ENCODE results near the gene FANCE. TPM values are rescaled to one million over a fixed set of nuclear protein-coding genes. Genes with fewer than 3 reads are reported as not detected.

FANCE gene
- total RNA-seq, 1 donor from 2014 or later, result 9.0 TPM

- peak; percentile 77 for TF ChIP-seq CTCF (IDR thresholded peaks at IDR 0.05)
- H3K9me3 ChIP-seq, result no peaks in the 10 kb centered on the region
- no peaks in the 10 kb centered on the region for H3K36me3 ChIP-seq
- intact Hi-C loops (cut with DNase I), result loop anchor here (10.0 kb wide), 1 partner anchor 105 kb away; the partner anchor contains the start of gene PPARD
- H3K4me1 ChIP-seq, result peaks cover 30% of the 10 kb centered on the region
- peak; percentile 62 to 69 for ATAC-seq
- H3K27ac ChIP-seq, result no peak overlapping the region
- no peak overlapping the region for H3K4me3 ChIP-seq
- DNase-seq, result no peak
- no peaks in the 10 kb centered on the region for H3K27me3 ChIP-seq (ENCODE audit: low read depth)
Measured at GRCh38 chr6:35449287-35449881, 2.8 kb upstream of the FANCE start.

GRCh38 chr6:35451354-35452182 lies 570 bp upstream of the FANCE start:
- no peak for ATAC-seq
- DNase-seq, result no peak
- peak overlapping the region; percentile 70 for H3K27ac ChIP-seq
- no peaks in the 10 kb centered on the region for H3K27me3 ChIP-seq (ENCODE audit: low read depth)
- peaks cover 36% of the 10 kb centered on the region for H3K4me1 ChIP-seq
- intact Hi-C loops (cut with DNase I), result no loop called here
- peak overlapping the region; percentile 81 for H3K4me3 ChIP-seq
- TF ChIP-seq CTCF (IDR thresholded peaks at IDR 0.05), result no peak
- no peaks in the 10 kb centered on the region for H3K9me3 ChIP-seq
- peaks cover 7% of the 10 kb centered on the region for H3K36me3 ChIP-seq

- Histone ChIP-seq H3K9me3 (no peaks in the 10 kb centered on the region), H3K27ac (no peak overlapping the region), H3K4me1 (peaks cover 36% of the 10 kb centered on the region), H3K36me3 (peaks cover 7% of the 10 kb centered on the region), H3K27me3 (ENCODE audit: low read depth) (no peaks in the 10 kb centered on the region), H3K4me3 (peak overlapping the region; percentile 81)
- intact Hi-C loops (cut with DNase I), result no loop called here
- ATAC-seq (no peak), DNase-seq (no peak)
- TF ChIP-seq CTCF (IDR thresholded peaks at IDR 0.05), result no peak
Measured at GRCh38 chr6:35453236-35453635, 1.1 kb downstream of the FANCE start.

GRCh38 chr6:35454391-35455110 lies 2.4 kb downstream of the FANCE start:
- no peaks in the 10 kb centered on the region for H3K27me3 ChIP-seq (ENCODE audit: low read depth)
- TF ChIP-seq CTCF (IDR thresholded peaks at IDR 0.05), result no peak
- H3K9me3 ChIP-seq, result no peaks in the 10 kb centered on the region
- intact Hi-C loops (cut with DNase I), result no loop called here
- H3K36me3 ChIP-seq, result peaks cover 14% of the 10 kb centered on the region
- no peak overlapping the region for H3K4me3 ChIP-seq
- DNase-seq (no peak), ATAC-seq (no peak)
- H3K4me1 ChIP-seq, result peaks cover 31% of the 10 kb centered on the region
- no peak overlapping the region for H3K27ac ChIP-seq

- no peak overlapping the region for H3K27ac ChIP-seq
- peaks cover 24% of the 10 kb centered on the region for H3K36me3 ChIP-seq
- DNase-seq (no peak), ATAC-seq (no peak)
- TF ChIP-seq CTCF (IDR thresholded peaks at IDR 0.05), result no peak
- peaks cover 21% of the 10 kb centered on the region for H3K4me1 ChIP-seq
- intact Hi-C loops (cut with DNase I), result no loop called here
- H3K27me3 ChIP-seq (ENCODE audit: low read depth), result no peaks in the 10 kb centered on the region
- no peaks in the 10 kb centered on the region for H3K9me3 ChIP-seq
- no peak overlapping the region for H3K4me3 ChIP-seq
Measured at GRCh38 chr6:35457907-35458306, 5.8 kb downstream of the FANCE start.

Data from lower lobe of right lung (tissue), 2 donors.